Measurements from ENCODE around the gene ZNF652. TPM values are rescaled to one million over a fixed set of nuclear protein-coding genes. Genes with fewer than 3 reads are reported as not detected.

Gene ZNF652
- total RNA-seq, 4 donors from 2014 or later = 58.8 to 124 (median 103) TPM

GRCh38 chr17:49375544-49375943 is 13.5 kb upstream of the ZNF652 start:
- intact Hi-C loops (cut with DNase I; ENCODE audit: low total_unique reads) = no loop called here
- DNase-seq (ENCODE audit: low spot score in 2 of 2) = no peak
- TF ChIP-seq CTCF (IDR thresholded peaks at IDR 0.05) = no peak
- TF ChIP-seq POLR2A (IDR thresholded peaks at IDR 0.05) = no peak
- 95% methylated on average over 1 of the region's 1 CpG for WGBS, 2 donors
- no peak overlapping the region for H3K4me3 ChIP-seq (ENCODE audit: low read depth, poor library complexity, severe bottlenecking)

GRCh38 chr17:49373115-49373514 is 11.1 kb upstream of the ZNF652 start:
- no peak for TF ChIP-seq POLR2A (IDR thresholded peaks at IDR 0.05)
- no peak for TF ChIP-seq CTCF (IDR thresholded peaks at IDR 0.05)
- 82 to 92% methylated on average over 6 of the region's 6 CpGs for WGBS, 2 donors
- intact Hi-C loops (cut with DNase I; ENCODE audit: low total_unique reads) = no loop called here
- DNase-seq (ENCODE audit: low spot score in 2 of 2) = peak in 1 of 2 donors; percentile 34
- no peak overlapping the region for H3K4me3 ChIP-seq (ENCODE audit: low read depth, poor library complexity, severe bottlenecking)

GRCh38 chr17:49372425-49372824 is 10.4 kb upstream of the ZNF652 start:
- no peak for TF ChIP-seq CTCF (IDR thresholded peaks at IDR 0.05)
- WGBS, 2 donors = 76 to 82% methylated on average over 7 of the region's 7 CpGs
- intact Hi-C loops (cut with DNase I; ENCODE audit: low total_unique reads) = no loop called here
- peak in 1 of 2 donors; percentile 52 for DNase-seq (ENCODE audit: low spot score in 2 of 2)
- H3K4me3 ChIP-seq (ENCODE audit: low read depth, poor library complexity, severe bottlenecking) = no peak overlapping the region

- TF ChIP-seq POLR2A (IDR thresholded peaks at IDR 0.05) (no peak), CTCF (IDR thresholded peaks at IDR 0.05) (no peak)
- DNase-seq (ENCODE audit: low spot score in 2 of 2) = peak in 1 of 2 donors; percentile 68
- intact Hi-C loops (cut with DNase I; ENCODE audit: low total_unique reads) = no loop called here
- 35 to 36% methylated on average over 13 of the region's 13 CpGs for WGBS, 2 donors
- no peak overlapping the region for H3K4me3 ChIP-seq (ENCODE audit: low read depth, poor library complexity, severe bottlenecking)
These were observed 9.2 kb upstream of the ZNF652 start for GRCh38 chr17:49370971-49371834.

GRCh38 chr17:49369760-49370159 is 7.7 kb upstream of the ZNF652 start:
- no peak for TF ChIP-seq CTCF (IDR thresholded peaks at IDR 0.05)
- TF ChIP-seq POLR2A (IDR thresholded peaks at IDR 0.05) = no peak
- no peak for DNase-seq (ENCODE audit: low spot score in 2 of 2)
- 95 to 98% methylated on average over 1 of the region's 1 CpG for WGBS, 2 donors
- intact Hi-C loops (cut with DNase I; ENCODE audit: low total_unique reads) = no loop called here
- H3K4me3 ChIP-seq (ENCODE audit: low read depth, poor library complexity, severe bottlenecking) = no peak overlapping the region

Data from lower leg skin (tissue), 4 donors.